NCI-H1694 (cell line): Measurements from ENCODE around the gene ADGRB3.
"Not testable (repeated sequence)": the region's sequence is repeated elsewhere in the genome, so short reads cannot be mapped to it uniquely, and the experiment has no call there.

ENCODE experiments used
- DNase-seq: peaks from one replicate; lab custom pipeline; 2025; lab: John Stamatoyannopoulos, UW

The ADGRB3 gene

DNA sequence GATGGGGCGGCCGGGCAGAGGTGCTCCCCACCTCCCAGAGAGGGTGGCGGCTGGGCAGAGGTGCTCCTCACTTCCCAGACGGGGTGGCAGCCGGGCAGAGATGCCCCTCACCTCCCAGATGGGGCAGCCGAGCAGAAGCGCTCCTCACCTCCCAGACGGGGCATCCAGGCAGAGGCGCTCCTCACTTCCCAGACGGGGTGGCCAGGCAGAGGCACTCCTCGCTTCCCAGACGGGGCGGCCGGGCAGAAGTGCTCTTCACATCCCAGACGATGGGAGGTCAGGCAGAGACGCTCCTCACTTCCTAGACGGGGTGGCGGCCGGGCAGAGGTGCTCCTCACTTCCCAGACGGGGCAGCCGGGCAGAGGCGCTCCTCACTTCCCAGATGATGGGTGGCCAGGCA is 798.0 kb downstream of the ADGRB3 start:
- DNase-seq, result not testable (repeated sequence)

DNA sequence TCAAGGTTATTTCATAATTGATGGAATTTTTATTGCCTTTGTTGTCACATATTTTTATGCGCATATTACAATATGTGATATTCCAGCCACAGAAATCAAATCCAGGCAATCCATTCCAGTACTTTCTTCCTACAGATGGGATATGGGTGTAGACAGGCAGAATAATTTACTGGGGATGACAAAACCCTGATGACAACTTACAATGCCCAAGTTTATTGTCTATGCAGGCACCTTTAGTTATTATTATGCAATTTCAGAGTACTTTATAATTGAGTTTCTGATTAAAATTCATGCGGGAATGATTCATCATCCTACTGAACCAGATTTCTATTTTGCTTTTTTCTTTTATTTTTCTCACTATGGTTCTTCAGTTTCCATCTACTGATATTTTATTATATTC is 803.0 kb downstream of the ADGRB3 start:
- no peak for DNase-seq
